ENCODE results near the gene STT3B. TPM values are rescaled to one million over a fixed set of nuclear protein-coding genes. Genes with fewer than 3 reads are reported as not detected.

Gene STT3B
- total and polyA plus RNA-seq, 2 donors from 2014 or later = 44.7 to 89.9 TPM

GRCh38 chr3:31652296-31652695 is 119.6 kb downstream of the STT3B start:
- intact Hi-C loops (cut with DNase I) = no loop called here
- H3K9me3 ChIP-seq (ENCODE audit: control insufficient read depth in 2 of 3, insufficient read depth in 1 of 3, low read length in 3 of 3) = peaks cover 3 to 43% (median 8%) of the 10 kb centered on the region in 3 donors
- no peaks in the 10 kb centered on the region for H3K4me1 ChIP-seq (ENCODE audit: control insufficient read depth in 2 of 3, insufficient read depth in 2 of 3, low read depth in 1 of 3, low read length in 3 of 3)
- peaks cover 0 to 8% (median 0%) of the 10 kb centered on the region in 3 donors for H3K36me3 ChIP-seq (ENCODE audit: control insufficient read depth in 2 of 3, insufficient read depth in 3 of 3, low read length in 3 of 3)
- FAIRE-seq (no peak), DNase-seq (no peak)
- H3K27me3 ChIP-seq (ENCODE audit: control insufficient read depth, insufficient read depth, low read length) = no peaks in the 10 kb centered on the region
- no peak overlapping the region for H3K9ac ChIP-seq (ENCODE audit: low read length in 3 of 3)
- no peak overlapping the region for H3K27ac ChIP-seq (ENCODE audit: low read depth in 2 of 2, low read length in 2 of 2)
- no peak overlapping the region for H3K4me3 ChIP-seq (ENCODE audit: low read length in 3 of 3)
- no peak for TF ChIP-seq CTCF (IDR thresholded peaks at IDR 0.05; ENCODE audit: borderline replicate concordance, extremely low read depth, insufficient read depth)

- Histone ChIP-seq H3K9ac (ENCODE audit: low read length in 3 of 3) (no peak overlapping the region), H3K36me3 (ENCODE audit: control insufficient read depth in 2 of 3, insufficient read depth in 3 of 3, low read length in 3 of 3) (no peaks in the 10 kb centered on the region), H3K27me3 (ENCODE audit: control insufficient read depth, insufficient read depth, low read length) (no peaks in the 10 kb centered on the region), H3K4me1 (ENCODE audit: control insufficient read depth in 2 of 3, insufficient read depth in 2 of 3, low read depth in 1 of 3, low read length in 3 of 3) (no peaks in the 10 kb centered on the region), H3K4me3 (ENCODE audit: low read length in 3 of 3) (no peak overlapping the region), H3K9me3 (ENCODE audit: control insufficient read depth in 2 of 3, insufficient read depth in 1 of 3, low read length in 3 of 3) (peaks cover 3 to 43% (median 8%) of the 10 kb centered on the region in 3 donors), H3K27ac (ENCODE audit: low read depth in 2 of 2, low read length in 2 of 2) (no peak overlapping the region)
- FAIRE-seq (no peak), DNase-seq (no peak)
- TF ChIP-seq CTCF (IDR thresholded peaks at IDR 0.05; ENCODE audit: borderline replicate concordance, extremely low read depth, insufficient read depth) = no peak
- intact Hi-C loops (cut with DNase I) = no loop called here
Observed at GRCh38 chr3:31653464-31653863, 120.7 kb downstream of the STT3B start.

GRCh38 chr3:31654998-31655397 is 122.3 kb downstream of the STT3B start:
- H3K9me3 ChIP-seq (ENCODE audit: control insufficient read depth in 2 of 3, insufficient read depth in 1 of 3, low read length in 3 of 3) = peaks cover under 1 to 32% (median 8%) of the 10 kb centered on the region in 3 donors
- TF ChIP-seq CTCF (IDR thresholded peaks at IDR 0.05; ENCODE audit: borderline replicate concordance, extremely low read depth, insufficient read depth) = no peak

GRCh38 chr3:31659246-31659645 is 126.5 kb downstream of the STT3B start:
- Histone ChIP-seq H3K27me3 (ENCODE audit: control insufficient read depth, insufficient read depth, low read length) (no peaks in the 10 kb centered on the region), H3K27ac (ENCODE audit: low read depth in 2 of 2, low read length in 2 of 2) (no peak overlapping the region), H3K4me3 (ENCODE audit: low read length in 3 of 3) (no peak overlapping the region), H3K9me3 (ENCODE audit: control insufficient read depth in 2 of 3, insufficient read depth in 1 of 3, low read length in 3 of 3) (peaks cover 0 to 14% (median 3%) of the 10 kb centered on the region in 3 donors), H3K36me3 (ENCODE audit: control insufficient read depth in 2 of 3, insufficient read depth in 3 of 3, low read length in 3 of 3) (peaks cover 0 to 7% (median 0%) of the 10 kb centered on the region in 3 donors), H3K9ac (ENCODE audit: low read length in 3 of 3) (no peak overlapping the region), H3K4me1 (ENCODE audit: control insufficient read depth in 2 of 3, insufficient read depth in 2 of 3, low read depth in 1 of 3, low read length in 3 of 3) (peaks cover 0 to 6% (median 2%) of the 10 kb centered on the region in 3 donors)
- TF ChIP-seq CTCF (IDR thresholded peaks at IDR 0.05; ENCODE audit: borderline replicate concordance, extremely low read depth, insufficient read depth) = no peak
- FAIRE-seq (no peak), DNase-seq (no peak)
- intact Hi-C loops (cut with DNase I) = no loop called here

More at GRCh38 chr3:31654998-31655397, 122.3 kb downstream of the STT3B start:
- intact Hi-C loops (cut with DNase I) = no loop called here
- no peak for FAIRE-seq
- Histone ChIP-seq H3K36me3 (ENCODE audit: control insufficient read depth in 2 of 3, insufficient read depth in 3 of 3, low read length in 3 of 3) (peaks cover 0 to 1% (median 0%) of the 10 kb centered on the region in 3 donors), H3K4me3 (ENCODE audit: low read length in 3 of 3) (no peak overlapping the region), H3K4me1 (ENCODE audit: control insufficient read depth in 2 of 3, insufficient read depth in 2 of 3, low read depth in 1 of 3, low read length in 3 of 3) (no peaks in the 10 kb centered on the region), H3K27me3 (ENCODE audit: control insufficient read depth, insufficient read depth, low read length) (no peaks in the 10 kb centered on the region), H3K9ac (ENCODE audit: low read length in 3 of 3) (no peak overlapping the region), H3K27ac (ENCODE audit: low read depth in 2 of 2, low read length in 2 of 2) (no peak overlapping the region)
- no peak for DNase-seq

Measured in kidney (tissue), 14 donors.